Kidney (tissue), 14 donors: ENCODE measurements around the gene GOLGA1. TPM values are rescaled to one million over a fixed set of nuclear protein-coding genes. Genes with fewer than 3 reads are reported as not detected.

Experiments
- DNase-seq, 5 donors: peaks; one replicate each; pipeline ENCODE4 v3.0.0-alpha.2; 2013 to 2020
- FAIRE-seq: peaks from 2 replicates; lab custom pipeline; 2012; peaks lifted over from hg19 to GRCh38; lab: Jason Lieb, UNC
- H3K27ac ChIP-seq, 2 donors: one replicate each; pipeline ENCODE4 v1.7.0; 2013; ENCODE audit warnings: low read depth in 2 of 2, low read length in 2 of 2, inconsistent platforms in 1 of 2
- H3K27me3 ChIP-seq: one replicate; pipeline ENCODE4 v1.7.1; 2013; ENCODE audit warnings: low read length, inconsistent platforms; ENCODE audit not compliant: control insufficient read depth, insufficient read depth
- H3K36me3 ChIP-seq, 3 donors: one replicate each; pipeline versions ENCODE4 v1.7.0 to v1.7.1; 2013; ENCODE audit warnings: low read length in 3 of 3, control low read depth in 1 of 3, inconsistent platforms in 1 of 3; ENCODE audit not compliant: insufficient read depth in 3 of 3, control insufficient read depth in 2 of 3
- H3K4me1 ChIP-seq, 3 donors: one replicate each; pipeline versions ENCODE4 v1.7.0 to v1.7.1; 2013; ENCODE audit warnings: low read length in 3 of 3, inconsistent platforms in 1 of 3, low read depth in 1 of 3; ENCODE audit not compliant: control insufficient read depth in 2 of 3, insufficient read depth in 2 of 3
- H3K4me3 ChIP-seq, 3 donors: one replicate each; pipeline versions ENCODE4 v1.7.0 to v1.8.1; 2013; ENCODE audit warnings: low read length in 3 of 3, control low read depth in 1 of 3, inconsistent platforms in 1 of 3
- H3K9ac ChIP-seq, 3 donors: one replicate each; pipeline versions ENCODE4 v1.7.0 to v1.7.1; 2013; ENCODE audit warnings: low read length in 3 of 3, control low read depth in 1 of 3, inconsistent platforms in 1 of 3
- H3K9me3 ChIP-seq, 3 donors: one replicate each; pipeline versions ENCODE4 v1.7.0 to v1.7.1; 2013; ENCODE audit warnings: low read length in 3 of 3, control low read depth in 1 of 3, inconsistent platforms in 1 of 3; ENCODE audit not compliant: control insufficient read depth in 2 of 3, insufficient read depth in 1 of 3
- intact Hi-C: fragments of 100-400 bp; cut with DNase I; formaldehyde crosslinking; loops from one replicate; pipeline ENCODE4 v1.11.1; 2022
- polyA plus RNA-seq: library from polyadenylated mRNA; stranded (reverse); fragments of 350-450 nt; fragmentation: Illumina TruSeq; extraction: RNeasy Lipid Tissue Mini Kit (QIAGEN cat#74804); gene quantifications from one replicate; pipeline ENCODE4 v1.2.3, GENCODE V29; 2014; ENCODE audit warnings: low read depth, low replicate concordance; ENCODE audit not compliant: insufficient read depth
- total RNA-seq: library from RNA; stranded (reverse); fragmentation: NEBNext Ultra II Directional; extraction: Animal tissue kit (Norgen Biotek cat#: 25700); gene quantifications from one replicate; pipeline ENCODE4 v1.2.1, GENCODE V29; 2021
- TF ChIP-seq, protein P1 (sequence below): IDR thresholded peaks from 3 replicates; pipeline ENCODE4 v1.5.1; 2012; ENCODE audit warnings: mild to moderate bottlenecking, moderate library complexity, borderline replicate concordance; ENCODE audit not compliant: insufficient read depth; ENCODE audit errors: extremely low read depth
- donor health status: control.
- donor health status: control.
- donor health status: control.
- donor health status: control.
- donor health status: control.
- donor health status: DM: yes; HTN: yes; CAD: no.
- donor health status: Normal renal cell carcinoma (clear cell type).

GOLGA1 gene
- total and polyA plus RNA-seq, 2 donors from 2014 or later = 6.2 to 21.0 TPM

DNA sequence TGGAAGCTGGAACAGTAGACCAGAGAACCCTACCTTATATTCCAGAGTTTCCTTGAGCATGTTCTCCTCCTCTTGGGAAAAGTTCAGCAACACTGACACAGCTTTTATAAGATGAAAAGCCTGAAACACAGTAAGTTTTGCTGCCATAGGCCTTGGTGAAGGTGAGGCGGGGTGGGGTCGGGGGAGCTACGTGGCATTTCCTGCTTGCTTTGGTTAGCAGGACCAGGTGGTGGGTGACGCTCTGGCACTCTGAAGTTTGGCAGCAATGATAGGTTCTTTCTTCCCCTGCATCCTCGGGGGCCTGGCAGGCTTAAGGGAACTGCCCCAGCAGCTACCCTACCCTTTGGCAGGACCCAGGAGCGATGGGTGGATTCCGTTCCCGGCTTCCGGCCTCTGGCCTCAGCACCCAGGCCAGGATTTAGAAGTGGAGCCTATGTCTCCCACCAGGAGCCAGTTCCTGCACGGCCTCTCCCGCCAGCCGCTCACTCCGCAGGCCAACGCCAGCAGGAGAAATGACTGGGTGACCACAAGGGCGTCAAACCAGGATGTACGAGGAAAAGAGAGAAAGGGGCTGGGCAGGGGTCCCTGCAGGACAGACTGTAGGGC, 59.6 kb downstream of the GOLGA1 start:
- H3K36me3 ChIP-seq = peaks cover 2 to 37% (median 26%) of the 10 kb centered on the region in 3 donors
- TF ChIP-seq, protein P1, sequence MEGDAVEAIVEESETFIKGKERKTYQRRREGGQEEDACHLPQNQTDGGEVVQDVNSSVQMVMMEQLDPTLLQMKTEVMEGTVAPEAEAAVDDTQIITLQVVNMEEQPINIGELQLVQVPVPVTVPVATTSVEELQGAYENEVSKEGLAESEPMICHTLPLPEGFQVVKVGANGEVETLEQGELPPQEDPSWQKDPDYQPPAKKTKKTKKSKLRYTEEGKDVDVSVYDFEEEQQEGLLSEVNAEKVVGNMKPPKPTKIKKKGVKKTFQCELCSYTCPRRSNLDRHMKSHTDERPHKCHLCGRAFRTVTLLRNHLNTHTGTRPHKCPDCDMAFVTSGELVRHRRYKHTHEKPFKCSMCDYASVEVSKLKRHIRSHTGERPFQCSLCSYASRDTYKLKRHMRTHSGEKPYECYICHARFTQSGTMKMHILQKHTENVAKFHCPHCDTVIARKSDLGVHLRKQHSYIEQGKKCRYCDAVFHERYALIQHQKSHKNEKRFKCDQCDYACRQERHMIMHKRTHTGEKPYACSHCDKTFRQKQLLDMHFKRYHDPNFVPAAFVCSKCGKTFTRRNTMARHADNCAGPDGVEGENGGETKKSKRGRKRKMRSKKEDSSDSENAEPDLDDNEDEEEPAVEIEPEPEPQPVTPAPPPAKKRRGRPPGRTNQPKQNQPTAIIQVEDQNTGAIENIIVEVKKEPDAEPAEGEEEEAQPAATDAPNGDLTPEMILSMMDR = no peak
- no peak overlapping the region for H3K27ac ChIP-seq
- no peaks in the 10 kb centered on the region for H3K27me3 ChIP-seq
- no peak overlapping the region for H3K9ac ChIP-seq
- H3K4me3 ChIP-seq = no peak overlapping the region
- intact Hi-C loops = no loop called here
- FAIRE-seq = no peak
- no peak for DNase-seq
- H3K4me1 ChIP-seq = no peaks in the 10 kb centered on the region
- H3K9me3 ChIP-seq = no peaks in the 10 kb centered on the region

DNA sequence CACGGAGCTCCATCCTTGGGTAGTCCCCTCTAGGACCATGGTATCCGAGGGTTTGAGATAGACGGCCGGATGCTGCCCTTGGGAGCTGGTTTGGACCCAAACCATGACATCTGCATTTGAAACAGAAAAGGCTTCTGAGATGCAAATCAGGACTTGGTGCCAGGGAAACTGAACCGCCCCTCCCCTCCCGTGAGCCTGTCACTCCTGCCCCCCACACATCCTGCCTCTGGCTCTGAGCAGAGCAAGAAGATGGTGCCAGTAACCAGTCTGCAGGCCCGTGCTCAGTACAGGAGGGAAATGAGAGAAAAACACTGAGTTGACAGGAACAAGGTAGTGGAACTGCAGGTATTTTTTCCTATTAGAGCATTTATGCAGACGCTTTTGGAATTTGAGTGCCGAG, 60.4 kb downstream of the GOLGA1 start:
- H3K9ac ChIP-seq = no peak overlapping the region

DNA sequence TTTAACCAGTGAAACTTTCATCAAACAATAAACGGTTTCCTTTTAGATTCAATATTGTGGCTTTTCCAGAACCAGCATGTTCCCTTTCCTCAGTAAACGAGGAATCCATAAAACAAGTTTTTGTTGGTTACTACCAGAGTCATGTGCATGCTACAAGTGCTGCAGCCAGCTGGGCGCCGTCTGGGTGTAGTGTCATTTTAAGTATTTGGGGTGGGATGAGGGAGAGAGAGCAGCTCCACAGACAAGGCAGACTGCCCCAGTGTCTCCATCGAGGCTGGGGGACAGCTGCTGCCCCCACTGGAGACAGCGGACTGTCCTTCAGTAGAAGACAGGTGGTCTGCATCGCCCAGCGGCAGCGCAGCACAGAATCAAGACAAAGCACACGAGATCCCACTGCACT, 61.7 kb downstream of the GOLGA1 start:
- H3K4me1 ChIP-seq = no peaks in the 10 kb centered on the region
- H3K27me3 ChIP-seq = no peaks in the 10 kb centered on the region
- H3K9ac ChIP-seq = no peak overlapping the region
- TF ChIP-seq, protein P1 = no peak
- no peak overlapping the region for H3K4me3 ChIP-seq
- peaks cover 2 to 40% (median 32%) of the 10 kb centered on the region in 3 donors for H3K36me3 ChIP-seq
- intact Hi-C loops = no loop called here
- no peak overlapping the region for H3K27ac ChIP-seq
- DNase-seq (peak in 4 of 5 donors; percentile 53 to 92 (median 72)), FAIRE-seq (no peak)
- H3K9me3 ChIP-seq = no peaks in the 10 kb centered on the region

More for the DNA sequence above, 60.4 kb downstream of the GOLGA1 start:
- no peak overlapping the region for H3K27ac ChIP-seq
- H3K27me3 ChIP-seq = no peaks in the 10 kb centered on the region
- no peaks in the 10 kb centered on the region for H3K4me1 ChIP-seq
- DNase-seq = no peak
- TF ChIP-seq, protein P1 = no peak
- H3K36me3 ChIP-seq = peaks cover 2 to 34% (median 24%) of the 10 kb centered on the region in 3 donors
- no peak overlapping the region for H3K4me3 ChIP-seq
- no peaks in the 10 kb centered on the region for H3K9me3 ChIP-seq
- FAIRE-seq = no peak
- intact Hi-C loops = no loop called here
